ENCODE results near the gene FAM193A. TPM values are rescaled to one million over a fixed set of nuclear protein-coding genes. Genes with fewer than 3 reads are reported as not detected.
A peak's percentile ranks its signal among the peaks of the same experiment; 100 is the strongest.

FAM193A gene
- total RNA-seq, 1 donor from 2014 or later: 28.9 TPM

DNA sequence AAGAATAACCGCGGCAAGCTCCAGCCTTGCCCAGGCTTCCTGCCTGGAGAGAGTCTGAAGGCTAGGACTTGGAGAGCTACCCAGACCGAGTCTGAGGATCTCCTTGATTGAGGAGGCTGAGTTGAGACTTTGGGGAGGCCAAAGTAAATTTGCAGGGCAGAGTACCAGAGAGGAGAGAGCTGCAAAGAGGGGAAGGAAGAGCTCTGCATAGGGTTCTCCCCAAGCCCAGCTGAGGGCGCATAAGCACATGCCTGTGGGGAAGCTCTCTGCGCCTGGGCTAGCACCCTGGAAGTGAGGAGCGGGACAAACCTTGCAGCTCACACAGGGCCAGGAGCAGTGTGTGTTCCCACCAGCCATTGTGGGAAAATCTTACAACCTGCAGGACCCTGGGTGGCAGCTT lies 56.1 kb downstream of the FAM193A start:
- peak; percentile 47 for ATAC-seq
- intact Hi-C loops (cut with DNase I): no loop called here
- H3K9me3 ChIP-seq: no peaks in the 10 kb centered on the region
- TF ChIP-seq, protein P1, sequence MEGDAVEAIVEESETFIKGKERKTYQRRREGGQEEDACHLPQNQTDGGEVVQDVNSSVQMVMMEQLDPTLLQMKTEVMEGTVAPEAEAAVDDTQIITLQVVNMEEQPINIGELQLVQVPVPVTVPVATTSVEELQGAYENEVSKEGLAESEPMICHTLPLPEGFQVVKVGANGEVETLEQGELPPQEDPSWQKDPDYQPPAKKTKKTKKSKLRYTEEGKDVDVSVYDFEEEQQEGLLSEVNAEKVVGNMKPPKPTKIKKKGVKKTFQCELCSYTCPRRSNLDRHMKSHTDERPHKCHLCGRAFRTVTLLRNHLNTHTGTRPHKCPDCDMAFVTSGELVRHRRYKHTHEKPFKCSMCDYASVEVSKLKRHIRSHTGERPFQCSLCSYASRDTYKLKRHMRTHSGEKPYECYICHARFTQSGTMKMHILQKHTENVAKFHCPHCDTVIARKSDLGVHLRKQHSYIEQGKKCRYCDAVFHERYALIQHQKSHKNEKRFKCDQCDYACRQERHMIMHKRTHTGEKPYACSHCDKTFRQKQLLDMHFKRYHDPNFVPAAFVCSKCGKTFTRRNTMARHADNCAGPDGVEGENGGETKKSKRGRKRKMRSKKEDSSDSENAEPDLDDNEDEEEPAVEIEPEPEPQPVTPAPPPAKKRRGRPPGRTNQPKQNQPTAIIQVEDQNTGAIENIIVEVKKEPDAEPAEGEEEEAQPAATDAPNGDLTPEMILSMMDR (IDR thresholded peaks at IDR 0.05): no peak
- peaks cover 60% of the 10 kb centered on the region for H3K4me1 ChIP-seq
- H3K4me3 ChIP-seq: no peak overlapping the region
- H3K27ac ChIP-seq: peak overlapping the region; percentile 70
- H3K36me3 ChIP-seq: peaks cover 10% of the 10 kb centered on the region
- peak; percentile 57 for DNase-seq
- H3K27me3 ChIP-seq: no peaks in the 10 kb centered on the region

DNA sequence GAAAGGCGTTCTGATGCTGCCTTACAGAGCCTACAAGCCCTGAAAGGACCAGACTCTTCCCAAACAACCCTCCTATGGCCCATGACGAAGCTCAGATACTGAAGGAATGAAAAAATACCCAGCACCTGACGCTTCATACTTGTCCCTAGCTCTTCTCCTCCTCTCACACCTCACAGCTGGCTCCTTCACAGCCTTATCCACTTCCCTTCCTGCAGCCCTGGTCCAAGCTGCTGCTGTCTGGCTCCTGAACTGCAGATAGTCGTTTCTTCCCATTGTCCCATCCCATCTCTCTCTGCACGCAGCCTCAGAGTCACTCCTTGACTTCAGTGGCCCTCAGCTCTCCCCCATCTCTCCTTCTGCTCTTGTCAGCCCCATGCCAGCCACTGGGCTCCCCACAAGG lies 56.6 kb downstream of the FAM193A start:
- Histone ChIP-seq H3K27ac (peak overlapping the region; percentile 70), H3K9me3 (no peaks in the 10 kb centered on the region), H3K36me3 (peaks cover 10% of the 10 kb centered on the region), H3K4me1 (peaks cover 59% of the 10 kb centered on the region), H3K27me3 (no peaks in the 10 kb centered on the region), H3K4me3 (no peak overlapping the region)
- DNase-seq (peak; percentile 40), ATAC-seq (no peak)
- TF ChIP-seq, protein P1 (IDR thresholded peaks at IDR 0.05): no peak
- intact Hi-C loops (cut with DNase I): no loop called here

DNA sequence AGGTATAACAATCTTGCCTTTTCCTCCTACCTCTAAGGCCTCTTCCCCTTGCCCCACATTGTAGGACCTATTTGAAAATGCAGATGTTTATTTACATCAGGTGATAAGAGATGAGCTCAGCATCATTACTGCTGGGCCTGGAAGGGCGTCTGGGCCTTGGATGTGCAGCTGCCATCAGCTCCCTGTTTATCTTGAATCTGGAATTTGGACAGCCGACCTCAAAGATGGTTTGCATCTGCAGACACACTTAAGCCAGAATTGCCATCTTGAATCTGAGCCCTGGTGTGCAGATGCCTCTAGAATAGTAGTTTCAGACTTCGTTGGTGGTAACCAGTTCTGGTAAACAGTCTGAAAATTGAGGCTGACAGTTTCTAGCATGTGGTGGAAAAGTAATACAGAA lies 59.0 kb downstream of the FAM193A start:
- no peak for ATAC-seq
- TF ChIP-seq, protein P1 (IDR thresholded peaks at IDR 0.05): no peak
- Histone ChIP-seq H3K4me3 (no peak overlapping the region), H3K36me3 (peaks cover 10% of the 10 kb centered on the region), H3K9me3 (no peaks in the 10 kb centered on the region), H3K27me3 (no peaks in the 10 kb centered on the region), H3K27ac (no peak overlapping the region), H3K4me1 (peaks cover 58% of the 10 kb centered on the region)
- DNase-seq: peak; percentile 12
- intact Hi-C loops (cut with DNase I): no loop called here

DNA sequence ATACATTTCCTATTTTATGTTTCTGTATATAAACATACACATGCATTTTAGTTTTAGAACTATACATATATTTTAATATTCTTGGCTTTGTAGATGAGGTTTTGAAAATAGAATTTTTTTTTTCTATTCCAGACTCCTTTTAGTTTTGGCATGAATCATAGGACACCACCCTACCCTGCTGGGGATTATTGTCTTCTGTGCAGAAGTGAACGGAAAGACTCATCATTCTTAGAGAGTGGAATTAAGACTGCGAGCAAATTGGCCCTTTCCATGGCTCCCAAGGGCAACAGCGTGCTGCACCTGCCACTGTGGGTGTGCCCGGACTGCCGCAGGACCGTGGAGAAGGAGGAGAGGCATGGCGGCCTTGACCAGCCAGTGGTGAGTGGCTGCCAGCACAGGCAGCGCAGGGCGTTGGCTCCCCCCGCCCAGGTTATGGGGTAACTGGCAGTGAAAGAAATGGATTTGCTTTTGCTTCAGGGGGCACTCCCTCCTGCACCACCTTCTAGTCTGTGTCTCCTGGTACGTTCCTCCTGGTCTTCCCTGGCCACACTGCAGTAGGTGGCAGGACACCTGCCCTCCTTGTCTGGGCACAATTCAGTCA lies 59.6 kb downstream of the FAM193A start:
- Histone ChIP-seq H3K4me3 (no peak overlapping the region), H3K9me3 (no peaks in the 10 kb centered on the region), H3K36me3 (peaks cover 10% of the 10 kb centered on the region), H3K27ac (no peak overlapping the region), H3K4me1 (peaks cover 52% of the 10 kb centered on the region), H3K27me3 (no peaks in the 10 kb centered on the region)
- DNase-seq (peak; percentile 47), ATAC-seq (no peak)
- TF ChIP-seq, protein P1 (IDR thresholded peaks at IDR 0.05): no peak
- intact Hi-C loops (cut with DNase I): no loop called here

DNA sequence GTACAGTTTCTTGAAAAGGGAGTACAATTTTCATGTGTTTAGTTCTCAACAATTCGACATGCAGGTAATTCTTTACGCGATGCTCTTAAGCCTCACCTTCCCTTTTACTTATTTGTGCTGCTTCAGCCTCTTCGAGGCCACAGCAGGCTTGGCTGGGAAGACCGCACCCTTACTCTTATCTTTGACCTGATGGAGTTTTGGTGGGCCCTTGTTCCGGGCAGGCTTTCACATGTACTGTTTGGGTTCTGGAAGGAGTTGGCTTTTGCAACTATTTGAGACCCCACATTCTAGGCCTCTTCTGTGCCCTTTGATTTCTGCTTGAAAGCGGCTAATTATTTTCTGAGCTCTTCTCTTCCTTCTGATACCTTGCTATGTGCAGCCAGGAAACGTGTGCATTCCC lies 60.2 kb downstream of the FAM193A start:
- intact Hi-C loops (cut with DNase I): no loop called here
- DNase-seq: no peak
- Histone ChIP-seq H3K36me3 (peaks cover 10% of the 10 kb centered on the region), H3K4me1 (peaks cover 47% of the 10 kb centered on the region), H3K27ac (no peak overlapping the region), H3K27me3 (no peaks in the 10 kb centered on the region), H3K9me3 (no peaks in the 10 kb centered on the region), H3K4me3 (no peak overlapping the region)
- TF ChIP-seq, protein P1 (IDR thresholded peaks at IDR 0.05): no peak
- no peak for ATAC-seq

All from upper lobe of right lung (tissue), 1 donor.